Neutrophil (primary cell): Measurements from ENCODE around the gene LEKR1.
"Not testable (repeated sequence)": the region's sequence is repeated elsewhere in the genome, so short reads cannot be mapped to it uniquely, and the experiment has no call there.

Source experiments
- H3K27ac ChIP-seq: fragments of 200-600 bp; sonication (generic); 2 replicates; pipeline ENCODE4 v1.5.1; 2016; ENCODE audit warnings: mild to moderate bottlenecking, moderate library complexity
- H3K27me3 ChIP-seq: fragments of 200-600 bp; sonication (generic); 2 replicates; pipeline ENCODE4 v1.6.0; 2016; ENCODE audit warnings: mild to moderate bottlenecking
- H3K36me3 ChIP-seq: fragments of 200-600 bp; sonication (generic); 2 replicates; pipeline ENCODE4 v1.5.1; 2017
- H3K4me1 ChIP-seq, 2 experiments: fragments of 200-600 bp in 1 of 2; sonication (generic) in 1 of 2; 1 replicate in 1 of 2; 2 replicates in 1 of 2; pipeline versions ENCODE4 v1.5.1 to v1.6.1; 2013 to 2016; ENCODE audit warnings: low read depth in 1 of 2, low read length in 1 of 2, mild to moderate bottlenecking in 1 of 2, moderate library complexity in 1 of 2; ENCODE audit not compliant: control insufficient read depth in 1 of 2, insufficient read depth in 1 of 2
- H3K4me3 ChIP-seq, 2 experiments: fragments of 200-600 bp in 1 of 2; sonication (generic) in 1 of 2; 1 replicate in 1 of 2; 2 replicates in 1 of 2; pipeline ENCODE4 v1.5.1; 2013 to 2016; ENCODE audit warnings: low read depth in 1 of 2, low read length in 1 of 2, mild to moderate bottlenecking in 1 of 2, moderate library complexity in 1 of 2
- H3K9me3 ChIP-seq: fragments of 200-600 bp; sonication (generic); 2 replicates; pipeline ENCODE4 v1.5.1; 2016
- CTCF ChIP-seq: fragments of 200-600 bp; sonication (generic); IDR thresholded peaks from 2 replicates; pipeline ENCODE4 v1.5.1; 2016; ENCODE audit warnings: antibody characterized with exemption

The LEKR1 gene

GRCh38 chr3:156888176-156888575, 62.0 kb downstream of the LEKR1 start:
- Histone ChIP-seq H3K4me3 (no peak overlapping the region), H3K27ac (no peak overlapping the region), H3K27me3 (no peaks in the 10 kb centered on the region)

GRCh38 chr3:156888576-156888975, 62.4 kb downstream of the LEKR1 start:
- no peaks in the 10 kb centered on the region for H3K36me3 ChIP-seq
- H3K27me3 ChIP-seq: no peaks in the 10 kb centered on the region
- H3K4me3 ChIP-seq: no peak overlapping the region
- H3K27ac ChIP-seq: no peak overlapping the region
- TF ChIP-seq CTCF: no peak
- H3K4me1 ChIP-seq: no peaks in the 10 kb centered on the region
- H3K9me3 ChIP-seq: no peaks in the 10 kb centered on the region

More at GRCh38 chr3:156888176-156888575, 62.0 kb downstream of the LEKR1 start:
- Histone ChIP-seq H3K36me3 (no peaks in the 10 kb centered on the region), H3K4me1 (no peaks in the 10 kb centered on the region), H3K9me3 (no peaks in the 10 kb centered on the region)
- TF ChIP-seq CTCF: no peak

GRCh38 chr3:156892701-156893100, 66.5 kb downstream of the LEKR1 start:
- no peaks in the 10 kb centered on the region for H3K27me3 ChIP-seq
- TF ChIP-seq CTCF: no peak
- H3K4me3 ChIP-seq: no peak overlapping the region
- H3K36me3 ChIP-seq: no peaks in the 10 kb centered on the region
- H3K4me1 ChIP-seq: no peaks in the 10 kb centered on the region
- no peak overlapping the region for H3K27ac ChIP-seq
- no peaks in the 10 kb centered on the region for H3K9me3 ChIP-seq

GRCh38 chr3:156895374-156895773, 69.2 kb downstream of the LEKR1 start:
- not testable (repeated sequence) for H3K4me1 ChIP-seq, H3K36me3 ChIP-seq, H3K9me3 ChIP-seq, H3K27me3 ChIP-seq, H3K27ac ChIP-seq, H3K4me3 ChIP-seq

GRCh38 chr3:156897851-156898250, 71.7 kb downstream of the LEKR1 start:
- H3K4me3 ChIP-seq, H3K36me3 ChIP-seq, H3K4me1 ChIP-seq, H3K9me3 ChIP-seq, H3K27me3 ChIP-seq, H3K27ac ChIP-seq: not testable (repeated sequence)

GRCh38 chr3:156898296-156898880, 72.2 kb downstream of the LEKR1 start:
- Histone ChIP-seq H3K27ac (no peak overlapping the region), H3K27me3 (no peaks in the 10 kb centered on the region), H3K4me1 (no peaks in the 10 kb centered on the region), H3K36me3 (no peaks in the 10 kb centered on the region), H3K4me3 (no peak overlapping the region), H3K9me3 (no peaks in the 10 kb centered on the region)
- TF ChIP-seq CTCF: no peak

- Histone ChIP-seq H3K36me3 (no peaks in the 10 kb centered on the region), H3K27me3 (no peaks in the 10 kb centered on the region), H3K27ac (no peak overlapping the region), H3K4me3 (no peak overlapping the region), H3K4me1 (no peaks in the 10 kb centered on the region), H3K9me3 (no peaks in the 10 kb centered on the region)
- TF ChIP-seq CTCF: no peak
Measured at GRCh38 chr3:156899951-156900350, 73.8 kb downstream of the LEKR1 start.
